H1 (cell line): ENCODE results near the gene HDAC9.

Source experiments
- BACH1 ChIP-seq: IDR thresholded peaks from 2 replicates; pipeline ENCODE4 v1.6.1; 2012; ENCODE audit warnings: low read length, improper control_type of control experiment
- CREB1 ChIP-seq: IDR thresholded peaks from 2 replicates; pipeline ENCODE4 v1.6.1; 2012; ENCODE audit warnings: inconsistent platforms
- EP300 ChIP-seq, 2 experiments: IDR thresholded peaks; 1 replicate in 1 of 2; 2 replicates in 1 of 2; pipeline ENCODE4 v1.6.1; 2011 to 2012; ENCODE audit warnings: low read depth in 2 of 2, low read length in 2 of 2, mild to moderate bottlenecking in 2 of 2, borderline replicate concordance in 1 of 2, inconsistent platforms in 1 of 2, moderate library complexity in 1 of 2
- EZH2 ChIP-seq: fragments of 200-600 bp; sonication (generic); IDR thresholded peaks from 2 replicates; pipeline ENCODE4 v1.7.1; 2012; ENCODE audit warnings: low read depth, mild to moderate bottlenecking, moderate library complexity, low read length, inconsistent platforms; ENCODE audit not compliant: severe bottlenecking
- GTF2F1 ChIP-seq: IDR thresholded peaks from 2 replicates; pipeline ENCODE4 v1.6.1; 2012; ENCODE audit warnings: low read depth, low read length, improper control_type of control experiment, borderline replicate concordance
- POLR2A ChIP-seq, 2 experiments: IDR thresholded peaks; 1 replicate in 1 of 2; 2 replicates in 1 of 2; pipeline ENCODE4 v1.6.1; 2011; ENCODE audit warnings: low read depth in 2 of 2, low read length in 2 of 2, mild to moderate bottlenecking in 2 of 2; ENCODE audit errors: control extremely low read depth in 1 of 2
- POLR2AphosphoS5 ChIP-seq: IDR thresholded peaks from 2 replicates; pipeline ENCODE4 v1.6.1; 2011; ENCODE audit warnings: low read depth, low read length
- RBBP5 ChIP-seq: IDR thresholded peaks from 2 replicates; pipeline ENCODE4 v1.7.1; 2012; ENCODE audit warnings: low read depth, mild to moderate bottlenecking, inconsistent platforms, low read length, moderate library complexity, borderline replicate concordance
- SAP30 ChIP-seq: fragments of 300-600 bp; sonication (generic); IDR thresholded peaks from 2 replicates; pipeline ENCODE4 v1.7.1; 2012; ENCODE audit warnings: low read length, moderate library complexity, mild to moderate bottlenecking, inconsistent platforms; ENCODE audit not compliant: insufficient read depth, insufficient replicate concordance
- TEAD4 ChIP-seq: IDR thresholded peaks from 2 replicates; pipeline ENCODE4 v1.6.1; 2012; ENCODE audit warnings: low read depth, low read length, inconsistent platforms, mixed read lengths
- ZNF274 ChIP-seq: IDR thresholded peaks from 2 replicates; pipeline ENCODE4 v1.7.0; 2012; ENCODE audit warnings: low read length, borderline replicate concordance; ENCODE audit errors: extremely low read depth
- TF ChIP-seq, protein P1 (sequence below), 3 experiments: IDR thresholded peaks; 1 replicate in 2 of 3; 2 replicates in 1 of 3; pipeline versions ENCODE4 v1.5.1 to v1.6.1; 2011; ENCODE audit warnings: low read length in 3 of 3, mild to moderate bottlenecking in 3 of 3, inconsistent platforms in 2 of 3, low read depth in 1 of 3, moderate library complexity in 1 of 3; ENCODE audit not compliant: insufficient read depth in 1 of 3; ENCODE audit errors: control extremely low read depth in 1 of 3

DNA sequence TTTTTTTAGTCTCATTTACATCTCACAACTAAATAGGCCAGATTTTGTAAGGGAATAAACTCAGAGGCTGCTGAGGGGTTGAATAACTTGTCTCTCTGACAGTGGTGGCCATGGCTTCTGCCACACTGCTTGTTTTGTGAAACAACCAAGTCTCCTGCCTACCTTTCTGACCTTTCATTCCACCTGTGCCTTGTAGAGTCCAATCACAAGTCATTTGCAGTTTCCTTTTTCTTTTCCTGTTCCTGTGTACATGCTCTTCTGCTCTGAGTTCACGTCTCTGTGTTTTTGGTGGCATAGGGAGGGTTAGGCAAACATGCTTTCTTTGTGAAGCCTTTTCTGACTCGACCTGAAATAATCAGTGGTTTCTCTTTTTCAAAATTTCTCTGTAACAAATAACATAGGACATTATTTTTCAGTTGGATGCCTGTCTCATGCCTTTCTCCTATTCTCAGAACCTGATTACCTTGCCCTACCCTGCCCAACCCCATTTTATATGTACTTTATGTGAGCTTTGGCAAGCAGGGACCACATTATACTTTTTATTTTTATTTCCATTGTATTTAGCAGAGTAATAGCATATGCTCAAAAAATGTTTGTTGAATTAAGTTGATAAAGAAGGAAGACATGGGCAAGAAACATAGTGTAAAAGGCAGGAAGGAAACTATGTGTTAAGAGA is 81.7 kb downstream of the HDAC9 start:
- TF ChIP-seq POLR2A (IDR thresholded peaks at IDR 0.05; ENCODE audit: control extremely low read depth in 1 of 2, low read depth in 2 of 2, low read length in 2 of 2) = no peak
- no peak for TF ChIP-seq CREB1
- no peak for TF ChIP-seq POLR2AphosphoS5
- no peak for TF ChIP-seq RBBP5
- TF ChIP-seq, protein P1, sequence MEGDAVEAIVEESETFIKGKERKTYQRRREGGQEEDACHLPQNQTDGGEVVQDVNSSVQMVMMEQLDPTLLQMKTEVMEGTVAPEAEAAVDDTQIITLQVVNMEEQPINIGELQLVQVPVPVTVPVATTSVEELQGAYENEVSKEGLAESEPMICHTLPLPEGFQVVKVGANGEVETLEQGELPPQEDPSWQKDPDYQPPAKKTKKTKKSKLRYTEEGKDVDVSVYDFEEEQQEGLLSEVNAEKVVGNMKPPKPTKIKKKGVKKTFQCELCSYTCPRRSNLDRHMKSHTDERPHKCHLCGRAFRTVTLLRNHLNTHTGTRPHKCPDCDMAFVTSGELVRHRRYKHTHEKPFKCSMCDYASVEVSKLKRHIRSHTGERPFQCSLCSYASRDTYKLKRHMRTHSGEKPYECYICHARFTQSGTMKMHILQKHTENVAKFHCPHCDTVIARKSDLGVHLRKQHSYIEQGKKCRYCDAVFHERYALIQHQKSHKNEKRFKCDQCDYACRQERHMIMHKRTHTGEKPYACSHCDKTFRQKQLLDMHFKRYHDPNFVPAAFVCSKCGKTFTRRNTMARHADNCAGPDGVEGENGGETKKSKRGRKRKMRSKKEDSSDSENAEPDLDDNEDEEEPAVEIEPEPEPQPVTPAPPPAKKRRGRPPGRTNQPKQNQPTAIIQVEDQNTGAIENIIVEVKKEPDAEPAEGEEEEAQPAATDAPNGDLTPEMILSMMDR (IDR thresholded peaks at IDR 0.05; ENCODE audit: control extremely low read depth in 1 of 3, insufficient read depth in 1 of 3, low read depth in 1 of 3, low read length in 3 of 3) = no peak
- TF ChIP-seq SAP30 = no peak
- no peak for TF ChIP-seq EZH2
- no peak for TF ChIP-seq BACH1
- no peak for TF ChIP-seq GTF2F1
- TF ChIP-seq ZNF274 = no peak
- no peak for TF ChIP-seq EP300 (IDR thresholded peaks at IDR 0.05; ENCODE audit: borderline replicate concordance in 1 of 2, low read depth in 2 of 2, low read length in 2 of 2)
- TF ChIP-seq TEAD4 = no peak
